Neural crest cell (in vitro differentiated cells): ENCODE measurements around the gene DUS1L. TPM values are rescaled to one million over a fixed set of nuclear protein-coding genes. Genes with fewer than 3 reads are reported as not detected.

ENCODE experiments used
- DNase-seq: peaks from one replicate; pipeline ENCODE4 v3.0.0; 2021; ENCODE audit warnings: low read depth, mixed read lengths, low spot score
- H3K27ac Mint-ChIP-seq: one replicate; pipeline ENCODE4 v1.8.0; 2021; ENCODE audit warnings: mild to moderate bottlenecking, mixed read lengths; ENCODE audit not compliant: unreplicated experiment
- H3K27me3 Mint-ChIP-seq: 2 replicates; pipeline ENCODE4 v1.8.0; 2021; ENCODE audit warnings: low read depth, mild to moderate bottlenecking, mixed read lengths
- H3K36me3 Mint-ChIP-seq: 2 replicates; pipeline ENCODE4 v1.8.0; 2021; ENCODE audit warnings: low read depth, mild to moderate bottlenecking, mixed read lengths
- H3K4me1 Mint-ChIP-seq: 2 replicates; pipeline ENCODE4 v1.8.0; 2021; ENCODE audit warnings: mixed read lengths
- H3K4me3 Mint-ChIP-seq: one replicate; pipeline ENCODE4 v1.8.0; 2021; ENCODE audit warnings: mild to moderate bottlenecking, mixed read lengths
- H3K9me3 Mint-ChIP-seq: 2 replicates; pipeline ENCODE4 v1.8.0; 2021; ENCODE audit warnings: mixed read lengths
- CTCF ChIP-seq: fragments of 200-600 bp; sonication (generic); conservative IDR thresholded peaks from 2 replicates; pipeline ENCODE4 v1.5.0; 2021; ENCODE audit warnings: antibody characterized with exemption, mild to moderate bottlenecking
- total RNA-seq: library from RNA; stranded (reverse); gene quantifications from 2 replicates; pipeline ENCODE4 v1.2.1, GENCODE V29; 2021

Gene DUS1L
- total RNA-seq, 1 donor from 2014 or later, result 131 TPM

- no peaks in the 10 kb centered on the region for H3K36me3 Mint-ChIP-seq
- peak; percentile 59 for DNase-seq
- peaks cover 7% of the 10 kb centered on the region for H3K4me1 Mint-ChIP-seq
- no peaks in the 10 kb centered on the region for H3K9me3 Mint-ChIP-seq
- no peak overlapping the region for H3K27ac Mint-ChIP-seq
- no peaks in the 10 kb centered on the region for H3K27me3 Mint-ChIP-seq
- TF ChIP-seq CTCF, result no peak
- no peak overlapping the region for H3K4me3 Mint-ChIP-seq
Measured at GRCh38 chr17:82012261-82012639, 53.4 kb downstream of the DUS1L start.

- no peak for TF ChIP-seq CTCF
- Mint-ChIP-seq H3K27ac (no peak overlapping the region), H3K4me1 (peaks cover 7% of the 10 kb centered on the region), H3K9me3 (no peaks in the 10 kb centered on the region), H3K27me3 (no peaks in the 10 kb centered on the region), H3K4me3 (no peak overlapping the region), H3K36me3 (no peaks in the 10 kb centered on the region)
- DNase-seq, result no peak
Measured at GRCh38 chr17:82011617-82012187, 53.9 kb downstream of the DUS1L start.

- H3K4me1 Mint-ChIP-seq, result peaks cover 13% of the 10 kb centered on the region
- H3K27me3 Mint-ChIP-seq, result no peaks in the 10 kb centered on the region
- no peaks in the 10 kb centered on the region for H3K36me3 Mint-ChIP-seq
- DNase-seq, result no peak
- no peak overlapping the region for H3K4me3 Mint-ChIP-seq
- no peak overlapping the region for H3K27ac Mint-ChIP-seq
- TF ChIP-seq CTCF, result no peak
- no peaks in the 10 kb centered on the region for H3K9me3 Mint-ChIP-seq
Measured at GRCh38 chr17:82010575-82011525, 54.8 kb downstream of the DUS1L start.

GRCh38 chr17:82009413-82009812, 56.2 kb downstream of the DUS1L start:
- Mint-ChIP-seq H3K4me1 (peaks cover 14% of the 10 kb centered on the region), H3K4me3 (no peak overlapping the region), H3K36me3 (no peaks in the 10 kb centered on the region), H3K27ac (no peak overlapping the region), H3K27me3 (no peaks in the 10 kb centered on the region), H3K9me3 (no peaks in the 10 kb centered on the region)
- no peak for TF ChIP-seq CTCF
- no peak for DNase-seq

GRCh38 chr17:82008941-82009405, 56.6 kb downstream of the DUS1L start:
- no peaks in the 10 kb centered on the region for H3K36me3 Mint-ChIP-seq
- H3K4me1 Mint-ChIP-seq, result peaks cover 14% of the 10 kb centered on the region
- no peaks in the 10 kb centered on the region for H3K27me3 Mint-ChIP-seq
- no peak overlapping the region for H3K4me3 Mint-ChIP-seq
- no peak overlapping the region for H3K27ac Mint-ChIP-seq
- TF ChIP-seq CTCF, result no peak
- no peak for DNase-seq
- H3K9me3 Mint-ChIP-seq, result no peaks in the 10 kb centered on the region
